ENCODE measurements around the gene ULK1.

The ULK1 gene

GRCh38 chr12:131909081-131909751 is 14.8 kb downstream of the ULK1 start:
- no peak for DNase-seq

DNA sequence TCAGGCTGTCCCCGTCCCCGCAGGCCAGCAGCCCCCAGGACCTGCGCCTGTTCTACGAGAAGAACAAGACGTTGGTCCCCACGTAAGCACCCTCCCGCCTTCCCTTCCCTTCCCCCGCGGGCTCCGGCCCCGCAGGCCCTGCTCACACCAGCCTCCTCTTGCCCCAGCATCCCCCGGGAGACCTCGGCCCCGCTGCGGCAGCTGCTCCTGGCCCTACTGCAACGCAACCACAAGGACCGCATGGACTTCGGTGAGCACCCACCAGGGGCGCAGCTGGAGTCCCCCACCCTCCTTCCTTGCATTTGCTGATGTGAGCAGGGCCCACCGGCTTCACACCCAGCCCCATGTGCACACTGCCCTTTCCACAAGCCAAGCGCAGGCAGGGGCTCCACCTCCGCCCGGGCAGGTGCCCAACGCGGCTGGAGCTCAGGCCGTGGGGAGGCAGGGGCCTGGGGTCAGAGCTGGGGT is 15.4 kb downstream of the ULK1 start:
- DNase-seq: no peak

GRCh38 chr12:131910302-131911027 is 16.0 kb downstream of the ULK1 start:
- no peak for DNase-seq

- DNase-seq: no peak
These were observed 16.7 kb downstream of the ULK1 start for GRCh38 chr12:131911028-131911650.

DNA sequence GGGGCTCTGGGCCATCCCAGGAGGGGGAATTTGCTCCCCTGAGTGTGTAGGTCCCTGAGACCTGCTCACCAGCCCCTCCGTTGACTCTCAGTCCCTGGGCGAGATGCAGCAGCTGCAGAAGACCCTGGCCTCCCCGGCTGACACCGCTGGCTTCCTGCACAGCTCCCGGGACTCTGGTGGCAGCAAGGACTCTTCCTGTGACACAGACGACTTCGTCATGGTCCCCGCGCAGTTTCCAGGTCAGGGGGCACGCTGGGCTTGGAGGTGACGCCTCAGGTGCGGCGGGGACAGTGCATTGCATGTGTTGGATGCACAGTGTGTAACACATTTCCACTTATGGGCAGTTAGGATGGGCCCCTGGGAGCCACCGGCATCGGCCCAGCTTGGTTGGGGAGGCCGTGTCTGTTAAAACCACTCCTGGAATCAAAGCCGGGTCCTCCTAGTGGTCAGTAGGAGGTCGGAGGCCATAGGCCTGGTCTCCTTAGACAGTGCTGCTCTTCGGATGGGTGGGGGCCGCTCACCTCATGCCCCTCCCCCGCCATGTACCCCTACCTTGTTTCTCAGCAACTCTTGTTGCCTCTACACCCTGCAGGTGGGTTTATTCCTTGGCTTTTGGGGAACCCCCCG is 17.5 kb downstream of the ULK1 start:
- no peak for DNase-seq

GRCh38 chr12:131912518-131913274 is 18.3 kb downstream of the ULK1 start:
- DNase-seq: no peak

DNA sequence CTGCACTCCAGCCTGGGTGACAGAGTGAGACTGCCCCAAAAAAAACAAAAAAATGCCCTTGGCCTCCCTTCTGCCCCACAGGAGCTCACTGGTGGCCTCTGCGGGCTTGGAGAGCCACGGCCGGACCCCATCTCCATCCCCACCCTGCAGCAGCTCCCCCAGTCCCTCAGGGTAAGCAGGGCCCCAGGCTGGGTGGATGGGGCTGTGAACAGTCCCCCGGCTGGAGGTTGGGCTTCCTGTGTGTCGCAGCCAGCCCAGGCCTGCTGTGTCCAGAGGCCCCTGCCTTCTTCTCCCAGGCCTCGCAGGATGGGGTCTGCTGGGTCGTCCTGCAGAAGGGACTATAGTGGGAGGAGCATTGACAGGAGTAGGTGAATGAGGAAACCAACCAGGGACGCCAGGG is 19.2 kb downstream of the ULK1 start:
- no peak for DNase-seq

- DNase-seq: no peak
These were observed 19.8 kb downstream of the ULK1 start for GRCh38 chr12:131914179-131914702.

- DNase-seq: no peak
These were observed 20.7 kb downstream of the ULK1 start for GRCh38 chr12:131915000-131915689.

- DNase-seq: no peak
These were observed 21.4 kb downstream of the ULK1 start for GRCh38 chr12:131915823-131916222.

GRCh38 chr12:131916306-131917138 is 22.1 kb downstream of the ULK1 start:
- DNase-seq: no peak

DNA sequence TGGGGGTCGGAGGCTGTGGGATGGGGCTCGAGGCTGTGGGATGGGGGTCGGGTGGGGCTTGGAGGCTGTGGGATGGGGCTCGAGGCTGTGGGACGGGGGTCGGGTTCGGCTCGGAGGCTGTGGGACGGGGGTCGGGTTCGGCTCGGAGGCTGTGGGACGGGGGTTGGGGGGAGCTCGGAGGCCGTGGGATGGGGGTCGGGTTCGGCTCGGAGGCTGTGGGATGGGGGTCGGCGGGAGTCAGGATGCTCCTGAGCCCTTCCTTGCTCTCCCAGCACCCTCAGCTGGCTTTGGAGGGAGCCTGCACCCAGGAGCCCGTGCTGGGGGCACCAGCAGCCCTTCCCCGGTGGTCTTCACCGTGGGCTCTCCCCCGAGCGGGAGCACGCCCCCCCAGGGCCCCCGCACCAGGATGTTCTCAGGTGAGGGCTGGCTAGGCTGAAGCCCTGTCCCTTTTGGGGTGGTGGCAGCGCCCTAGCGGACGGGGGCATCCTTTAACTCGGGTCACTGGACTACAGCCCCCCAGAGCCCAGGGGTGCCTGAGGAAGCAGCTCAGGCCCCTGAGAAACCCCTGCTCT is 22.8 kb downstream of the ULK1 start:
- DNase-seq: no peak

GRCh38 chr12:131917711-131918306 is 23.4 kb downstream of the ULK1 start:
- DNase-seq: no peak

GRCh38 chr12:131918311-131919050 is 24.1 kb downstream of the ULK1 start:
- no peak for DNase-seq

DNA sequence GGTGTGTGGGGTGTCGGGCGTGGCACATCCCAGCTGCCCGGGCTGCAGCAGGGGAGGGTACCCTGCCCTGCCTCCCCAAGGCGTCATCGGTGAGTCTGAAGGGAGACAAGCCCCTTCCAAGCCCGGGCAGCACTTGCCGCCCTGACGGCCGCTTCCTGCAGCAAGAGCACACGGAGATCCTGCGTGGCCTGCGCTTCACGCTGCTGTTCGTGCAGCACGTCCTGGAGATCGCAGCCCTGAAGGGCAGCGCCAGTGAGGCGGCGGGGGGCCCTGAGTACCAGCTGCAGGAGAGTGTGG is 24.6 kb downstream of the ULK1 start:
- no peak for DNase-seq

DNA sequence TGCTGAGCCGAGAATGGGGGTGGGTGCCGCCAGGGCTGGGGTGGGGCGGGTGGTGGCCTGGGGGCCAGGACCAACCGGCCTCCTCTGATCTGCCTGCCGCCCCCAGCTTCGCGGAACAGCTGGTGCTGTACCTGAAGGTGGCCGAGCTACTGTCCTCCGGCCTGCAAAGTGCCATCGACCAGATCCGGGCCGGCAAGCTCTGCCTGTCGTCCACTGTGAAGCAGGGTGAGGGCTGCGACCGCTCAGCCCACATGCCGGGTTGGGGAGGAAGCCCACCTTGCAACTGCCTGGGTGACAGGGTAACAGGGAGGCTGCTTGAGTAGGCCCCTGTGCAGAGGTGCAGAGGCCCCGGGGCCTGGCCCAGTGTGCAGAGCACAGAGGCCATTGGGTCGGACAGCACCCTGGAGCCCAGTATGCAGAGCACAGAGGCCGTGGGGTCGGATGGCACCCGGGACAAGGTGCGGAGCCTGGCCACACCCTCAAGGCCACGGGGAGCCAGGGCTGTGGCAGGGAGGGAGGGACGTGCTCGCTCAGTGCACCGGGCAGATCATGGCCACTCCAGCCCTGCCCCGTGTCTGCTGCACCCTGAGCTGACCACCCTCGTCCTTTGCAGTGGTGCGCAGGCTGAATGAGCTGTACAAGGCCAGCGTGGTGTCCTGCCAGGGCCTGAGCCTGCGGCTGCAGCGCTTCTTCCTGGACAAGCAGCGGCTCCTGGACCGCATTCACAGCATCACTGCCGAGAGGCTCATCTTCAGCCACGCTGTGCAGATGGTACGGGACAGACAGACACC is 25.1 kb downstream of the ULK1 start:
- no peak for DNase-seq

DNA sequence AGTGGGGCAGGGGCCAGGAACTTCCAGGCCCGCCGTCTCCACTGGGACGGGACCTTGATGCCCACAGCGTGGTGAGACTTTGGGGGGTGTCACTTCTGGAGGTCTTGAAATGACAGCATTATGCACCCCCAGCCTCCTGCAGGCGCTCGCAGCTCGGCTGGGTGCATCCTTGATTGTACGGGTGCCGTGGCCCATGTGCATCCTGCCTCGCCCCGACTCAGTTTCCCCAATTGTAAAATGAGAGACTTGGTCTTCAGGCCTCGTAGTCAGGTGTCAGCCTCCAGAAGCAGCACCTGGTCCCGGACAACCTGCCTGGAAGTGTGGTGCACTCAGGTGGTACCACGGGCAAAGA is 25.7 kb downstream of the ULK1 start:
- DNase-seq: no peak

GRCh38 chr12:131920902-131921840 is 26.7 kb downstream of the ULK1 start:
- DNase-seq: no peak

Data from activated effector memory CD4-positive, alpha-beta T cell treated with anti-CD3 and anti-CD28 coated beads, Interleukin-2, amount 50 U/mL, for 16 hours (primary cell).